Testis (tissue), 2 donors: Measurements from ENCODE around the gene ANXA2R.

Experiments
- CTCF ChIP-seq, 3 experiments: fragments of 450-650 bp in 2 of 3; fragments of 200-600 bp in 1 of 3; sonication (generic) in 1 of 3; IDR thresholded peaks; one replicate each; pipeline ENCODE4 v1.5.1; 2016 to 2019; ENCODE audit warnings: antibody characterized with exemption in 3 of 3, mild to moderate bottlenecking in 2 of 3, moderate library complexity in 1 of 3
- POLR2A ChIP-seq: fragments of 450-650 bp; IDR thresholded peaks from one replicate; pipeline ENCODE4 v1.6.1; 2017; ENCODE audit warnings: antibody characterized with exemption, mild to moderate bottlenecking, moderate library complexity

- TF ChIP-seq CTCF (IDR thresholded peaks at IDR 0.05) (no peak), POLR2A (no peak)
Observed at GRCh38 chr5:43008363-43009153, 31.6 kb downstream of the ANXA2R start.
